ENCODE measurements around the gene CISD3. TPM values are rescaled to one million over a fixed set of nuclear protein-coding genes. Genes with fewer than 3 reads are reported as not detected.

The CISD3 gene
- total and polyA plus RNA-seq, 2 experiments from 2014 or later, result 7.2 to 44.6 TPM

- Histone ChIP-seq H3K4me1 (ENCODE audit: insufficient read depth) (no peaks in the 10 kb centered on the region), H3K79me2 (ENCODE audit: insufficient read depth) (no peaks in the 10 kb centered on the region), H4K20me1 (ENCODE audit: insufficient read depth) (no peaks in the 10 kb centered on the region), H3K9me3 (ENCODE audit: low read depth) (no peaks in the 10 kb centered on the region), H2AFZ (no peak overlapping the region), H3K27ac (no peak overlapping the region), H3K4me3 (no peak overlapping the region), H3K27me3 (replicated peaks; ENCODE audit: insufficient read depth) (no peaks in the 10 kb centered on the region), H3K4me2 (ENCODE audit: unreplicated experiment) (no peak overlapping the region), H3K9me2 (ENCODE audit: insufficient read depth) (no peaks in the 10 kb centered on the region), H3F3A (ENCODE audit: insufficient read depth) (no peaks in the 10 kb centered on the region), H3K36me3 (ENCODE audit: low read depth) (no peaks in the 10 kb centered on the region; the same call in 1 of the 2 replicates), H3K9ac (no peak overlapping the region)
- 89 to 92% methylated on average over 10 of the region's 10 CpGs for WGBS, 2 experiments (ENCODE audit: low coverage in 1 of 2, low lambda C conversion rate in 2 of 2, missing lambda C conversion rate in 2 of 2)
- TF ChIP-seq EZH2 (IDR thresholded peaks at IDR 0.05; ENCODE audit: insufficient read depth, poor library complexity, severe bottlenecking) (no peak), EZH2phosphoT487 (IDR thresholded peaks at IDR 0.05; ENCODE audit: insufficient read depth, low read depth) (no peak)
- in situ Hi-C loops (cut with MboI), result no loop called here
- DNase-seq, result no peak
These were observed 17.5 kb upstream of the CISD3 start for GRCh38 chr17:38712593-38712992.

GRCh38 chr17:38713456-38714075, 16.6 kb upstream of the CISD3 start:
- Histone ChIP-seq H3K79me2 (ENCODE audit: insufficient read depth) (no peaks in the 10 kb centered on the region), H3K4me2 (ENCODE audit: unreplicated experiment) (no peak overlapping the region), H3K27me3 (replicated peaks; ENCODE audit: insufficient read depth) (no peaks in the 10 kb centered on the region), H3K9me2 (ENCODE audit: insufficient read depth) (no peaks in the 10 kb centered on the region), H2AFZ (no peak overlapping the region), H3K27ac (no peak overlapping the region), H3K4me3 (no peak overlapping the region), H3K9ac (no peak overlapping the region), H3K9me3 (ENCODE audit: low read depth) (no peaks in the 10 kb centered on the region), H3K4me1 (ENCODE audit: insufficient read depth) (no peaks in the 10 kb centered on the region), H3F3A (ENCODE audit: insufficient read depth) (no peaks in the 10 kb centered on the region), H4K20me1 (ENCODE audit: insufficient read depth) (no peaks in the 10 kb centered on the region), H3K36me3 (ENCODE audit: low read depth) (no peaks in the 10 kb centered on the region; the same call in 1 of the 2 replicates)
- in situ Hi-C loops (cut with MboI), result no loop called here
- 72 to 75% methylated on average over 11 of the region's 11 CpGs for WGBS, 2 experiments (ENCODE audit: low coverage in 1 of 2, low lambda C conversion rate in 2 of 2, missing lambda C conversion rate in 2 of 2)
- DNase-seq, result no peak
- no peak for TF ChIP-seq EZH2 (IDR thresholded peaks at IDR 0.05; ENCODE audit: insufficient read depth, poor library complexity, severe bottlenecking)
- no peak for TF ChIP-seq EZH2phosphoT487 (IDR thresholded peaks at IDR 0.05; ENCODE audit: insufficient read depth, low read depth)

- Histone ChIP-seq H3K27me3 (replicated peaks; ENCODE audit: insufficient read depth) (no peaks in the 10 kb centered on the region), H3K27ac (no peak overlapping the region), H2AFZ (no peak overlapping the region), H3K9me2 (ENCODE audit: insufficient read depth) (no peaks in the 10 kb centered on the region), H3K9me3 (ENCODE audit: low read depth) (no peaks in the 10 kb centered on the region), H3K4me3 (no peak overlapping the region), H3K4me2 (ENCODE audit: unreplicated experiment) (no peak overlapping the region), H3K4me1 (ENCODE audit: insufficient read depth) (no peaks in the 10 kb centered on the region), H3K36me3 (ENCODE audit: low read depth) (no peaks in the 10 kb centered on the region; the same call in 1 of the 2 replicates), H4K20me1 (ENCODE audit: insufficient read depth) (no peaks in the 10 kb centered on the region), H3F3A (ENCODE audit: insufficient read depth) (no peaks in the 10 kb centered on the region), H3K9ac (no peak overlapping the region), H3K79me2 (ENCODE audit: insufficient read depth) (no peaks in the 10 kb centered on the region)
- no peak for TF ChIP-seq EZH2phosphoT487 (IDR thresholded peaks at IDR 0.05; ENCODE audit: insufficient read depth, low read depth)
- TF ChIP-seq EZH2 (IDR thresholded peaks at IDR 0.05; ENCODE audit: insufficient read depth, poor library complexity, severe bottlenecking), result no peak
- no peak for DNase-seq
- in situ Hi-C loops (cut with MboI), result no loop called here
- WGBS, 2 experiments (ENCODE audit: low coverage in 1 of 2, low lambda C conversion rate in 2 of 2, missing lambda C conversion rate in 2 of 2), result 91 to 92% methylated on average over 9 of the region's 9 CpGs
These were observed 14.8 kb upstream of the CISD3 start for GRCh38 chr17:38715216-38715943.

- H3K4me3 ChIP-seq, result no peak overlapping the region
- H3K9me2 ChIP-seq (ENCODE audit: insufficient read depth), result no peaks in the 10 kb centered on the region
- TF ChIP-seq EZH2 (IDR thresholded peaks at IDR 0.05; ENCODE audit: insufficient read depth, poor library complexity, severe bottlenecking) (no peak), EZH2phosphoT487 (IDR thresholded peaks at IDR 0.05; ENCODE audit: insufficient read depth, low read depth) (no peak)
- H3K4me2 ChIP-seq (ENCODE audit: unreplicated experiment), result no peak overlapping the region
- H3K36me3 ChIP-seq (ENCODE audit: low read depth), result no peaks in the 10 kb centered on the region; the same call in 1 of the 2 replicates
- no peak overlapping the region for H3K27ac ChIP-seq
- no peaks in the 10 kb centered on the region for H3K4me1 ChIP-seq (ENCODE audit: insufficient read depth)
- DNase-seq, result no peak
- H3K9me3 ChIP-seq (ENCODE audit: low read depth), result no peaks in the 10 kb centered on the region
- H3K79me2 ChIP-seq (ENCODE audit: insufficient read depth), result no peaks in the 10 kb centered on the region
- H3F3A ChIP-seq (ENCODE audit: insufficient read depth), result no peaks in the 10 kb centered on the region
- H2AFZ ChIP-seq, result no peak overlapping the region
- no peaks in the 10 kb centered on the region for H3K27me3 ChIP-seq (replicated peaks; ENCODE audit: insufficient read depth)
- no peaks in the 10 kb centered on the region for H4K20me1 ChIP-seq (ENCODE audit: insufficient read depth)
- H3K9ac ChIP-seq, result no peak overlapping the region
- 88 to 96% methylated on average over 15 to 18 of the region's 18 CpGs for WGBS, 2 experiments (ENCODE audit: low coverage in 1 of 2, low lambda C conversion rate in 2 of 2, missing lambda C conversion rate in 2 of 2)
- in situ Hi-C loops (cut with MboI), result no loop called here
These were observed 13.7 kb upstream of the CISD3 start for GRCh38 chr17:38716368-38717005.

Data from GM23248 (cell line).